ENCODE measurements around the gene KCNQ1OT1. TPM values are rescaled to one million over a fixed set of nuclear protein-coding genes. Genes with fewer than 3 reads are reported as not detected.

KCNQ1OT1 gene
- total RNA-seq, result 1 to 10 TPM; 2.3 to 3.3 TPM

- Histone ChIP-seq H3K27ac (peak within 1 kb of the TSS; percentile 89 to 94), H3K4me1 (ENCODE audit: control insufficient read depth in 1 of 2, low read depth in 2 of 2) (peaks cover 0 to 19% of the 10 kb centered on the region in 2 donors), H3K27me3 (replicated peaks; ENCODE audit: insufficient read depth) (no peaks in the 10 kb centered on the region), H3K4me3 (peak within 1 kb of the TSS; percentile 83), H3K9me3 (no peaks in the 10 kb centered on the region), H3K36me3 (no peaks in the 10 kb centered on the region)
- DNase-seq (ENCODE audit: low spot score) (peak; percentile 51), ATAC-seq (ENCODE audit: insufficient number of reproducible peaks, low FRiP score, low read depth) (peak; percentile 55)
- no peak for TF ChIP-seq CTCF (IDR thresholded peaks at IDR 0.05)
Measured at GRCh38 chr11:2699531-2700414, at the start of gene KCNQ1OT1. TSS of gene KCNQ1OT1 (minus strand) at chr11:2699994.

DNA sequence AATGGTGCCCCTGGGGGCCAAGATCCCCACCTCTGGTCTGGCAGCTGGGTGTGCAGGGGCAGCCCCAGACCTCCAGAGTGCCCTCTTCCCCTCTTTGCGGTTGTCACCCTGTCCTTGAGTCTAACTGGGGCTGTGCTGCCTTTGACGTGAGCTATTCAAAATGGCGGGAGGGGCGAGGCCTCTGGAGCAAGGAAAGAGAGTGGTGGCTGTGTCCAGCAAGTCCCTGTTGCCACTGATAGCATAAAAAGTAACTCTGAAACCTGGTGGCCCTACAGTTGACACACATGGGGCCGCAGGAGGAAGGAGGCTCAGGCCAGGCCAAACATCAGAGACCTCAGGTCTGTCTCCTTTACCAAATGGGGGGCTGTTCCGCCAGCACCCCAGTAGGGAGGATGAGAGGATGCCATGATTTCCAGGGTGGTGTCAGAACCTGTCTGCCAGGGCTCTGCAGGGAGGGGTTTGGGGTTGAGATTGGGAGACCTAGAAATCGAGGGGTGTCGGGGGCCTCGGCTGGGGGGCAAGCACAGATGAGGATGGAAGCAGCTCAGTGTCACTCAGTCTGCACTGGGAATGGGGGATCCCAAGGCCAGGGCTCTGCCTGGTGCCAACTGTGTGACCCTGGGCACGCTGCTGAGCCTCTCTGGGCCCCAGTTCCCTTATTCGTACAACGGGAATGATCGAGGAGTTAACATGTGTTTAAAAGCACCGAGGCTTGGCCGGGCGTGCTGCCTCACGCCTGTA lies 49.2 kb upstream of the KCNQ1OT1 start:
- H3K36me3 ChIP-seq, result no peaks in the 10 kb centered on the region
- ATAC-seq (ENCODE audit: insufficient number of reproducible peaks, low FRiP score, low read depth) (no peak), DNase-seq (ENCODE audit: low spot score) (no peak)
- no peaks in the 10 kb centered on the region for H3K4me1 ChIP-seq (ENCODE audit: control insufficient read depth in 1 of 2, low read depth in 2 of 2)
- no peaks in the 10 kb centered on the region for H3K27me3 ChIP-seq (replicated peaks; ENCODE audit: insufficient read depth)
- no peak overlapping the region for H3K4me3 ChIP-seq
- TF ChIP-seq CTCF (IDR thresholded peaks at IDR 0.05), result no peak
- no peak overlapping the region for H3K27ac ChIP-seq
- no peaks in the 10 kb centered on the region for H3K9me3 ChIP-seq

DNA sequence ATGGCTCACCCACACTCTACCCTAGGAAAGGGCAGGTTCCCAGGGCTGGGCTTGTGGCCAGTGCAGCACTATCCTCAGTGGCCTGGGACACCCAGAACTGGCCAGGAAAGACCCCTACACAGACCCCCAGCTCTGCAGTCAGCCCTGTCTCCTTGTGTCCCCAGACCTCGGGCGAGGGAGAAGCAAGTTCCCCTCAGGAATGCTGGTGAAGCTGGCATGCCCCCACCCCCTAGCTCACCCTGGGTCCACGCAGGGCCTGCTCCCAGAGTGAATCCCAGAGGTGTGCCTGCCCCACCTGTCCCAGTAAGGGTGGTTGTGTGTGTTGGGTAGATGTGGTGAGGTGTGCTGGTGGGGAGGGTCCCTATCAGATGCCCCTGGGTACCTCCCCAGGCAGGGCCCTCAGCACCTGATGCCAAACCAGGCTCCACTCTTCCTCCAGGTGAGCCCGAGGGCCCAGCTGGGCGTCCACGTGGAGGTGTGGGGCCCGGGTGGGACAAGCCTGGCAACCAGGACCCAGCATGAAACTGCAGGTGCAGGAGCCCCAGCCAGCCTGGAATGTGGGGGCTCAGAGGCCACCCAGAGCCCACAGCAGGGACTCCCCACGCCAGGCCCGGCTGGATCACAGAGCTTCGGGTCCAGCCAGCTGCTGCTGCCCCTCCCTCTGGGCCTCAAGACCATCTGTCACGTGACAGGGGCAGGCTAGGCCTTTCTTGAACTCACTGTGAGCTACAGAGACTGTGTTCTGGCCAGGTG lies 48.4 kb upstream of the KCNQ1OT1 start:
- Histone ChIP-seq H3K4me3 (no peak overlapping the region), H3K27me3 (replicated peaks; ENCODE audit: insufficient read depth) (no peaks in the 10 kb centered on the region), H3K36me3 (no peaks in the 10 kb centered on the region), H3K9me3 (no peaks in the 10 kb centered on the region), H3K4me1 (ENCODE audit: control insufficient read depth in 1 of 2, low read depth in 2 of 2) (no peaks in the 10 kb centered on the region), H3K27ac (no peak overlapping the region)
- ATAC-seq (ENCODE audit: insufficient number of reproducible peaks, low FRiP score, low read depth) (no peak), DNase-seq (ENCODE audit: low spot score) (no peak)
- TF ChIP-seq CTCF (IDR thresholded peaks at IDR 0.05), result no peak

DNA sequence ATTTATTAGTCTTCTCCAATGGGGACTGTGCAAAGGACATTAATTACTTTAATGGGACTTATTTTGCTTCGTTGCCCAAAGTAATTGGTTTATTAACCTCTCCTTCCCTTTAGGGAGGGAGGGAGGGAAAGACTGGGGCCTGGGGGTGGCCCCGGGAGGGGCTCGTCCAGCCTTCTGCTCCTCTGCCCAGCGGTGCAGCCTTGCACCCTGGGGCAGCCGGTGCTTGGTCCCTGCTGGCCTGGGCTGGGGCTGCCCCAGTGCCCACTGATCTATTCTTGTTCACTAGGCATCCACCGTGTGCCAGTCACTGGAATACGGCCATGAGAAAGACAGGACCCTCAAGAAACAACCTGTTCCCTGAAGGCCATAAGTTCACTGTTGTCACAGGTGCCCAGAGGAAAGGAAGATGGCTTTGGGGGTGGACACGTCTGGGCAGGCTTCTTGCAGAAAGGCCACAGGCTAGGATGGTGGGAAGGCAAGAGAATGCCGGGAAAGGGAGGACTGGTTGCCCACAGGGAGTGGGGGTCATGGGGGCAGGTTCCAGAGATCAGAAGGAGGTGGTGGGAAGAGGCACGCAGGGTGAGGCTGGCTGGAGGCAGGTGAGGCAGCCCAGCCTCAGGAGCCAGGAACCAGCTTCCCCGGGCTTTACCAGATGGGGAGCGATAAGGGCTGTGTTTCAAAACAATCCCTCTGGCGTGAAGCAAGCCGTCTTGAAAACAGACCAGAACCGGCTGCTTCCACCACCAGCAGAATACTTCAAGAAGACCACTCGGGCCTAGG lies 47.6 kb upstream of the KCNQ1OT1 start:
- H3K9me3 ChIP-seq, result no peaks in the 10 kb centered on the region
- ATAC-seq (ENCODE audit: insufficient number of reproducible peaks, low FRiP score, low read depth), result no peak
- no peak overlapping the region for H3K27ac ChIP-seq
- no peak overlapping the region for H3K4me3 ChIP-seq
- TF ChIP-seq CTCF (IDR thresholded peaks at IDR 0.05), result no peak
- no peaks in the 10 kb centered on the region for H3K36me3 ChIP-seq
- H3K27me3 ChIP-seq (replicated peaks; ENCODE audit: insufficient read depth), result no peaks in the 10 kb centered on the region
- DNase-seq (ENCODE audit: low spot score), result no peak
- no peaks in the 10 kb centered on the region for H3K4me1 ChIP-seq (ENCODE audit: control insufficient read depth in 1 of 2, low read depth in 2 of 2)

Measured in thoracic aorta (tissue), 2 donors.